GM12878 (cell line): ENCODE results near the gene TTC23. TPM values are rescaled to one million over a fixed set of nuclear protein-coding genes. Genes with fewer than 3 reads are reported as not detected.

Experiments used
- ATAC-seq: fragments of 200-7000 bp; cut with Tn5 transposase; 3 replicates; pipeline ENCODE4 v1.9.1; 2020; ENCODE audit warnings: mild to moderate bottlenecking, moderate library complexity
- BruUV-seq: library from RNA; stranded (reverse); fragments of 400-500 nt; replicated peaks from 2 replicates; lab custom pipeline; 2021; lab: Mats Ljungman, UMichigan
- CTCF ChIA-PET: fragments of 300-600 bp; sonication (Branson Sonifier 250); formaldehyde crosslinking; extraction: SDS; loops from one replicate; lab custom pipeline; 2021; ENCODE audit warnings: inconsistent platforms; lab: Yijun Ruan, JAX
- POLR2A ChIA-PET: fragments of 350-600 bp; formaldehyde crosslinking; extraction: SDS; loops from one replicate; lab custom pipeline; 2021; ENCODE audit warnings: inconsistent platforms; lab: Charles Lee
- RAD21 ChIA-PET: fragments of 300-600 bp; sonication (Branson Sonifier 250); formaldehyde crosslinking; loops from one replicate; lab custom pipeline; 2023; ENCODE audit warnings: antibody characterized with exemption; ENCODE audit not compliant: unreplicated experiment; lab: Charles Lee
- SMC1A ChIA-PET: fragments of 300-600 bp; sonication (Branson Sonifier 250); formaldehyde crosslinking; loops from one replicate; lab custom pipeline; 2023; ENCODE audit not compliant: unreplicated experiment, uncharacterized antibody; lab: Charles Lee
- DNase-seq: peaks from one replicate; pipeline ENCODE4 v3.0.0-alpha.2; 2011; ENCODE audit warnings: low read depth, low spot score
- FAIRE-seq: peaks from 3 replicates; lab custom pipeline; 2011; peaks lifted over from hg19 to GRCh38; lab: Jason Lieb, UNC
- H2AFZ ChIP-seq: 2 replicates; pipeline ENCODE4 v1.6.0; 2011; ENCODE audit warnings: low read depth, low read length, control low read depth; ENCODE audit not compliant: control insufficient read depth
- H3K27ac ChIP-seq: 2 replicates; pipeline ENCODE4 v1.5.1; 2011; ENCODE audit warnings: control low read depth; ENCODE audit not compliant: control insufficient read depth, insufficient read depth
- H3K27me3 ChIP-seq, 2 experiments: replicated peaks in 1 of 2; 2 replicates each; pipeline versions ENCODE4 v1.6.0 to v1.6.1; 2011; ENCODE audit warnings: low read length in 1 of 2; ENCODE audit not compliant: control insufficient read depth in 2 of 2, insufficient read depth in 2 of 2
- H3K36me3 ChIP-seq, 2 experiments: 2 replicates each; pipeline ENCODE4 v1.5.1; 2011; ENCODE audit warnings: low read length in 1 of 2; ENCODE audit not compliant: control insufficient read depth in 2 of 2, insufficient read depth in 2 of 2
- H3K4me1 ChIP-seq: 2 replicates; pipeline ENCODE4 v1.6.1; 2011; ENCODE audit warnings: mild to moderate bottlenecking, low read length, moderate library complexity, mixed read lengths; ENCODE audit not compliant: control insufficient read depth, insufficient read depth
- H3K4me2 ChIP-seq: 2 replicates; pipeline ENCODE4 v1.6.0; 2011; ENCODE audit warnings: control low read depth; ENCODE audit not compliant: control insufficient read depth, insufficient read depth
- H3K4me3 ChIP-seq: fragments of 200-600 bp; sonication (generic); 2 replicates; pipeline ENCODE4 v1.5.1; 2016
- H3K79me2 ChIP-seq: 2 replicates; pipeline ENCODE4 v1.6.0; 2011; ENCODE audit warnings: low read length; ENCODE audit not compliant: control insufficient read depth, insufficient read depth
- H3K9ac ChIP-seq: 2 replicates; pipeline ENCODE4 v1.8.0; 2011; ENCODE audit warnings: low read length, control low read depth, mixed read lengths; ENCODE audit not compliant: control insufficient read depth, insufficient read depth
- H3K9me3 ChIP-seq: replicated peaks from 3 replicates; pipeline ENCODE4 v1.5.1; 2011; ENCODE audit warnings: mild to moderate bottlenecking, low read length; ENCODE audit not compliant: control insufficient read depth, insufficient read depth
- H4K20me1 ChIP-seq: 2 replicates; pipeline ENCODE4 v1.6.0; 2011; ENCODE audit not compliant: control insufficient read depth, insufficient read depth
- MYB ChIP-seq: fragments of 150-350 bp; IDR thresholded peaks from 2 replicates; pipeline ENCODE4 v1.6.1; 2014; ENCODE audit warnings: mild to moderate bottlenecking, low read depth, low read length, borderline replicate concordance
- SIX5 ChIP-seq: IDR thresholded peaks from 2 replicates; pipeline ENCODE4 v1.6.1; 2011; ENCODE audit warnings: mild to moderate bottlenecking, low read depth, low read length, moderate library complexity; ENCODE audit not compliant: severe bottlenecking
- ZBTB40 ChIP-seq: fragments of 450-650 bp; IDR thresholded peaks from 2 replicates; pipeline ENCODE4 v1.6.1; 2016; ENCODE audit warnings: mild to moderate bottlenecking, moderate library complexity, borderline replicate concordance
- WGBS: methylation state at CpG from one replicate; pipeline ENCODE4 v1.1.6; 2016; ENCODE audit warnings: low lambda C conversion rate; ENCODE audit not compliant: insufficient replicate concordance, insufficient coverage; ENCODE audit errors: missing lambda C conversion rate; 5-methylcytosine and 5-hydroxymethylcytosine counted together
- in situ Hi-C: fragments of 300-500 bp; cut with MboI; formaldehyde crosslinking; loops from 9 replicates; pipeline ENCODE4 v1.14.3; 2018; ENCODE audit warnings: mixed read lengths
- intact Hi-C: fragments of 100-400 bp; cut with micrococcal nuclease; formaldehyde crosslinking; loops from one replicate; pipeline ENCODE4 v1.14.2; 2022; ENCODE audit not compliant: unreplicated experiment
- polyA plus RNA-seq, 11 experiments: library from polyadenylated mRNA; depleted of rRNA in 4 of 11; unstranded in 6 of 11; stranded (reverse) in 5 of 11; fragments of >200 nt; fragmentation: Nextera tagmentation in 4 of 11; fragmentation: Illumina TruSeq in 1 of 11; extraction: Ambion mirVana in 4 of 11; extraction: Trizol in 1 of 11; gene quantifications; 1 replicate in 1 of 11; 2 replicates in 10 of 11; pipeline versions ENCODE4 v1.2.1 to v1.2.3, GENCODE V29; 2011 to 2016; ENCODE audit warnings: inconsistent platforms in 2 of 11, missing spikeins in 2 of 11, low read depth in 1 of 11
- total RNA-seq, 4 experiments: library from RNA; depleted of rRNA in 3 of 4; stranded (reverse); fragments of >200 nt in 3 of 4; fragmentation: Illumina TruSeq in 1 of 4; extraction: Trizol in 1 of 4; gene quantifications; 2 replicates each; pipeline versions ENCODE4 v1.2.1 to v1.2.3, GENCODE V29; 2013 to 2021

The TTC23 gene
- total and polyA plus RNA-seq, 10 of the 15 experiments (the other 5 are each of a cell fraction or from before 2014, with no cell fraction given) = 1.2 to 9.0 (median 6.5) TPM

DNA sequence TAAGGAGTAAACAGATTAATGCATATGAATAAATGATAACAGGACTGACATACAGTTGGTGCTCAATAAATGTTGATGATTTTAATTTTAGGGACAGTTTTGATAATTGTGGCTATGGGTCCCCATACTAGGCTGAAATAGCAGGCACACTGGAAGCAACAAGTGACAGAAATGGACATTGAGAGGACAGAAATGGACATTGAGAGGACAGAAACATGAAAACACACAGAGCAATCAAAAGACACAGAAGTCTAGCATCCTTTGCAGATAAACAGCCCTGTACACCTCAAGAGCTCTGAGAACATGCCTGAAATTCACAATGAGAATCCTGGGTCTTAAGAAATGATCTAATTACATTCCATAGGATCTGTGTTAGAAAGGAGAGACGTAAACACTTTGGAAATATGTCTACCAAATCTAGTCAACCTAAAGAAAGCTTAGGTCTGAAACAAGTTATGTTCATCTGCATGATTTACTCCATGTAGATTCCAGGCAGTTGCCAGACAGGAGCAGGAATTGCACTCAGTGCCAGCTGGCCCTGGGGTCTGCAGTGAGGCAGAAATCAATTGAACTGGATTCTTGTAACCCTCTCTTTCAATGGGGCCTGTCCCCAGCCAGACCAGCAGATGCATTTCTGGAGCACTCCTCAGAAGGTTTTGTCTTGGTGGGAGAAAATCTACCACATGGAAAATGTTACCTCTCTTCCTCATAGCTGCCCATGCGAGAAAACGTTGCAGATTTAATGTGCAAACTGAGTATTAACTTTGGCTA is 84.2 kb downstream of the TTC23 start (continued):
- TF ChIP-seq SIX5 = no peak

- no peak overlapping the region for H3K4me2 ChIP-seq
- POLR2A ChIA-PET = no interaction called here
- no peak overlapping the region; the same call in 1 of the 2 replicates for H3K27ac ChIP-seq
- FAIRE-seq = no peak
- in situ Hi-C loops (no loop called here), intact Hi-C loops (no loop called here)
- no peaks in the 10 kb centered on the region for H3K79me2 ChIP-seq
- H3K27me3 ChIP-seq = no peaks in the 10 kb centered on the region
- TF ChIP-seq MYB (no peak), ZBTB40 (peak; percentile 78)
- H4K20me1 ChIP-seq = no peaks in the 10 kb centered on the region
- no peak for ATAC-seq
- CTCF ChIA-PET = interaction anchor here (1.4 to 2.4 kb wide), 2 partner anchors 13 to 63 kb away, joined by 4 to 8 read pairs; no protein-coding TSS in a partner anchor
- no peak overlapping the region for H3K4me3 ChIP-seq
- BruUV-seq = no TSS peak
- H3K9me3 ChIP-seq = no peaks in the 10 kb centered on the region
- DNase-seq = no peak
- peaks cover 14% of the 10 kb centered on the region; the same call in 1 of the 2 replicates for H3K4me1 ChIP-seq
- H3K36me3 ChIP-seq = no peaks in the 10 kb centered on the region
- WGBS = 77% methylated on average over 3 of the region's 3 CpGs
- SMC1A ChIA-PET = interaction anchor here (1.4 kb wide), 1 partner anchor 63 kb away, joined by 5 read pairs; no protein-coding TSS in a partner anchor
- H2AFZ ChIP-seq = no peak overlapping the region
- RAD21 ChIA-PET = no interaction called here
- H3K9ac ChIP-seq = no peak overlapping the region
Observed at GRCh38 chr15:99164119-99164518, 85.3 kb downstream of the TTC23 start.
